MM.1S (cell line): ENCODE measurements around the gene SH3PXD2B.

ENCODE experiments used
- DNase-seq: peaks from one replicate; pipeline ENCODE4 v3.0.0-alpha.2; 2015
- H2AFZ ChIP-seq: fragments of 300-600 bp; sonication (generic); 2 replicates; pipeline ENCODE4 v1.6.0; 2016; ENCODE audit warnings: antibody characterized with exemption, low read length
- H3F3A ChIP-seq: fragments of 300-600 bp; sonication (generic); 2 replicates; pipeline ENCODE4 v1.6.1; 2016; ENCODE audit warnings: mild to moderate bottlenecking, antibody characterized with exemption, low read length, moderate library complexity, mixed read lengths; ENCODE audit not compliant: insufficient read depth
- H3K27ac ChIP-seq: fragments of 300-600 bp; sonication (generic); 2 replicates; pipeline ENCODE4 v1.5.1; 2016; ENCODE audit warnings: mild to moderate bottlenecking, low read length
- H3K27me3 ChIP-seq: fragments of 300-600 bp; sonication (generic); replicated peaks from 2 replicates; pipeline ENCODE4 v1.6.0; 2016; ENCODE audit warnings: low read length; ENCODE audit not compliant: insufficient read depth
- H3K36me3 ChIP-seq: fragments of 300-600 bp; sonication (generic); replicated peaks from 2 replicates; pipeline ENCODE4 v1.6.1; 2016; ENCODE audit warnings: mild to moderate bottlenecking, low read length, mixed read lengths; ENCODE audit not compliant: insufficient read depth
- H3K4me1 ChIP-seq: fragments of 300-600 bp; sonication (generic); 2 replicates; pipeline ENCODE4 v1.6.1; 2016; ENCODE audit warnings: low read length, mixed read lengths
- H3K4me2 ChIP-seq: fragments of 300-600 bp; sonication (generic); 2 replicates; pipeline ENCODE4 v1.6.0; 2016; ENCODE audit warnings: low read depth, low read length
- H3K4me3 ChIP-seq: fragments of 300-600 bp; sonication (generic); 2 replicates; pipeline ENCODE4 v1.5.1; 2016; ENCODE audit warnings: low read length, mixed read lengths
- H3K79me2 ChIP-seq: fragments of 300-600 bp; sonication (generic); 2 replicates; pipeline ENCODE4 v1.6.1; 2016; ENCODE audit warnings: mixed run types, low read length, mixed read lengths
- H3K9ac ChIP-seq: fragments of 300-600 bp; sonication (generic); 2 replicates; pipeline ENCODE4 v1.6.1; 2016; ENCODE audit warnings: low read length, mixed read lengths
- H3K9me2 ChIP-seq: fragments of 300-600 bp; sonication (generic); replicated peaks from 2 replicates; pipeline ENCODE4 v1.6.1; 2016; ENCODE audit warnings: mild to moderate bottlenecking, low read length, mixed read lengths; ENCODE audit not compliant: insufficient read depth
- H3K9me3 ChIP-seq: fragments of 300-600 bp; sonication (generic); replicated peaks from 2 replicates; pipeline ENCODE4 v1.6.1; 2016; ENCODE audit warnings: mild to moderate bottlenecking, low read length, mixed read lengths; ENCODE audit not compliant: insufficient read depth
- H4K20me1 ChIP-seq: fragments of 300-600 bp; sonication (generic); 2 replicates; pipeline ENCODE4 v1.6.1; 2016; ENCODE audit warnings: mild to moderate bottlenecking, low read length, moderate library complexity, mixed read lengths; ENCODE audit not compliant: insufficient read depth
- EZH2 ChIP-seq: fragments of 300-600 bp; sonication (generic); optimal IDR thresholded peaks from 2 replicates; pipeline ENCODE3; 2017; ENCODE audit warnings: low read depth, mild to moderate bottlenecking, antibody characterized with exemption, low read length, mixed read lengths
- EZH2phosphoT487 ChIP-seq: fragments of 300-600 bp; sonication (generic); IDR thresholded peaks from 2 replicates; pipeline ENCODE4 v1.6.1; 2018; ENCODE audit warnings: antibody characterized with exemption, low read length
- TF ChIP-seq, protein P1 (sequence below): fragments of 300-600 bp; sonication (generic); IDR thresholded peaks from 2 replicates; pipeline ENCODE4 v1.5.1; 2016; ENCODE audit warnings: antibody characterized with exemption, low read length, mixed read lengths

Gene SH3PXD2B

DNA sequence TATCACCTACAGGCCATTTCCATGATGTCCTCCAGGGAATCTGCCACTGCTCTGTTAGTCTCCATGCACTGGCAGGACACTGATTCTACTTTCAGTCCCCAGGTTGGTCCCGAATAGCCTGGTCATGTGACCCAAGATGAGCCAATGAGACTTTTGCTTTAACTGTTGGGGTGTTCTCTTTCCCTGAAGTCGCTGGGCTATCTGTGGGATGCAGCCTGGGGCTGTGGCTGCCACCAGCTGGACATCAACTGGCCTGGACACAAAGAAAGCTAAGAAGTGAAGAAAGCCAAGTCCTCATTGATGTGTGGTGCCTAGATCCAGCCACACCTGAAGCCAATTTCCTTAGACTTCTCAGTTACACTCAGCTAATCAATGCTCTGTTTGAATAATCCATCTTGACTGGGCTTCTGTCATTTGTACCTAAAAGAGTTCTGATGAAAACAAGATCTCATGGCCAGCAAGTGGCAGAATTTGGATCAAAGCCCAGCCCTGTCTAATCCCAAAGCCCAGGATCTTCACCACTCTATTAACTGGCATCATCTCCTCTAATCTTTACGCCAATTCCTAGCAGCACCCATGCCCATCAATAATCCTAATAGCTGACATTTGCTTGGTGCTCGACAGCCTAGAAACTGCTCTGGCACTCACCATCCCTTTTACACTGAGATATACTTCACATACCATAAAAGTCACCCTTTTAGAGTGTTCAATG, 37.0 kb downstream of the SH3PXD2B start:
- Histone ChIP-seq H3K36me3 (no peaks in the 10 kb centered on the region), H4K20me1 (no peaks in the 10 kb centered on the region), H3K4me1 (0 out of 2 replicates have a peak, but pooled peaks cover 8% of the 10 kb centered on the region), H3K9me2 (no peaks in the 10 kb centered on the region), H3K4me2 (no peak overlapping the region), H3K4me3 (no peak overlapping the region), H3K27ac (no peak overlapping the region), H3F3A (no peaks in the 10 kb centered on the region), H3K9ac (no peak overlapping the region), H3K27me3 (no peaks in the 10 kb centered on the region), H2AFZ (no peak overlapping the region), H3K9me3 (no peaks in the 10 kb centered on the region), H3K79me2 (no peaks in the 10 kb centered on the region)
- no peak for DNase-seq
- TF ChIP-seq, protein P1, sequence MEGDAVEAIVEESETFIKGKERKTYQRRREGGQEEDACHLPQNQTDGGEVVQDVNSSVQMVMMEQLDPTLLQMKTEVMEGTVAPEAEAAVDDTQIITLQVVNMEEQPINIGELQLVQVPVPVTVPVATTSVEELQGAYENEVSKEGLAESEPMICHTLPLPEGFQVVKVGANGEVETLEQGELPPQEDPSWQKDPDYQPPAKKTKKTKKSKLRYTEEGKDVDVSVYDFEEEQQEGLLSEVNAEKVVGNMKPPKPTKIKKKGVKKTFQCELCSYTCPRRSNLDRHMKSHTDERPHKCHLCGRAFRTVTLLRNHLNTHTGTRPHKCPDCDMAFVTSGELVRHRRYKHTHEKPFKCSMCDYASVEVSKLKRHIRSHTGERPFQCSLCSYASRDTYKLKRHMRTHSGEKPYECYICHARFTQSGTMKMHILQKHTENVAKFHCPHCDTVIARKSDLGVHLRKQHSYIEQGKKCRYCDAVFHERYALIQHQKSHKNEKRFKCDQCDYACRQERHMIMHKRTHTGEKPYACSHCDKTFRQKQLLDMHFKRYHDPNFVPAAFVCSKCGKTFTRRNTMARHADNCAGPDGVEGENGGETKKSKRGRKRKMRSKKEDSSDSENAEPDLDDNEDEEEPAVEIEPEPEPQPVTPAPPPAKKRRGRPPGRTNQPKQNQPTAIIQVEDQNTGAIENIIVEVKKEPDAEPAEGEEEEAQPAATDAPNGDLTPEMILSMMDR = no peak
- TF ChIP-seq EZH2phosphoT487 (no peak), EZH2 (no peak)

DNA sequence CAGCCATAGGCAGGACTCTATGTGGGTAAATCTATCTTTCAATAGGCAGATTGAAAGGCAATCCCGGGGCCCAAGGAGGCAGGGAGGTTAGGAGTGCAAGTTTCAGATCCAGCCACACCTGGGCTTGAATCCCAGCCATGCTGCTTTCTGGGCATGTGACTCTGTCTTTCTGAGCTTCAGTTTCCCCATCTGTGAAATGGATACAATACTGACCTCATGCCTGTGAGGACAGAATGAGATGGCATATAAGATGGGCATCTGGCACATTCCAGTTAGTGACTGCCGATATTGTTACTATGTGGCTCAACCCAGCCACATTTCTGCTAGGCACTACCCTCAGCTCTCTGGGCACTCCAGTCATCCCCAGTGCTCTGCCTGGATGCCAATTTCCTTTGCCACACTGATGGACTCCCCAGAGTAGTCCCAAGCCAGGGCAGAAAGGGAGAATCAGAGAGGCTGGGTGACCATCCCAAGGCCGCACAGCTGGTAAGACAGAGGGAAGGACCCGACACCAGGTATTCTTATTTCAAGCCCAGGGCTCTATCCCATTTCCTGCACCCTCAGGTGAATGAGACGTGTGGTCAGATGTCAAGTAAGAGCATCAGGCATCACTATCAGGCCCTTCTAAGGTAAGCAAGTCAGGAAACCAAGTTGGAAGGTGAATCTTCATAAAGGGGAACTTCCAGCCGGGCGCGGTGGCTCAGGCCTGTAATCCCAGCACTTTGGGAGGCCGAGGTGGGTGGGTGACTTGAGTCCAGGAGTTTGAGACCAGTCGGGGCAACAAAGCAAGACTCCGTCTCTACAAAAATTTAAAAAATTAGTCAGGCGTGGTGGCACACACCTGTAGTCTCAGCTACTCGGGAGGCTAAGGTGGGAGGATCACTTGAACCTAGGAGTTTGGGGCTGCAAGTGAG, 38.7 kb downstream of the SH3PXD2B start:
- H3K4me1 ChIP-seq = 0 out of 2 replicates have a peak, but pooled peaks cover 8% of the 10 kb centered on the region
- no peaks in the 10 kb centered on the region for H3F3A ChIP-seq
- H3K9me2 ChIP-seq = no peaks in the 10 kb centered on the region
- H3K4me3 ChIP-seq = no peak overlapping the region
- H3K4me2 ChIP-seq = no peak overlapping the region
- no peaks in the 10 kb centered on the region for H3K79me2 ChIP-seq
- no peak overlapping the region for H3K9ac ChIP-seq
- H3K27me3 ChIP-seq = no peaks in the 10 kb centered on the region
- no peaks in the 10 kb centered on the region for H3K9me3 ChIP-seq
- no peaks in the 10 kb centered on the region for H4K20me1 ChIP-seq
- H2AFZ ChIP-seq = no peak overlapping the region
- no peak overlapping the region for H3K27ac ChIP-seq
- DNase-seq = no peak
- no peaks in the 10 kb centered on the region for H3K36me3 ChIP-seq
- TF ChIP-seq, protein P1 = no peak
- TF ChIP-seq EZH2 (no peak), EZH2phosphoT487 (no peak)

DNA sequence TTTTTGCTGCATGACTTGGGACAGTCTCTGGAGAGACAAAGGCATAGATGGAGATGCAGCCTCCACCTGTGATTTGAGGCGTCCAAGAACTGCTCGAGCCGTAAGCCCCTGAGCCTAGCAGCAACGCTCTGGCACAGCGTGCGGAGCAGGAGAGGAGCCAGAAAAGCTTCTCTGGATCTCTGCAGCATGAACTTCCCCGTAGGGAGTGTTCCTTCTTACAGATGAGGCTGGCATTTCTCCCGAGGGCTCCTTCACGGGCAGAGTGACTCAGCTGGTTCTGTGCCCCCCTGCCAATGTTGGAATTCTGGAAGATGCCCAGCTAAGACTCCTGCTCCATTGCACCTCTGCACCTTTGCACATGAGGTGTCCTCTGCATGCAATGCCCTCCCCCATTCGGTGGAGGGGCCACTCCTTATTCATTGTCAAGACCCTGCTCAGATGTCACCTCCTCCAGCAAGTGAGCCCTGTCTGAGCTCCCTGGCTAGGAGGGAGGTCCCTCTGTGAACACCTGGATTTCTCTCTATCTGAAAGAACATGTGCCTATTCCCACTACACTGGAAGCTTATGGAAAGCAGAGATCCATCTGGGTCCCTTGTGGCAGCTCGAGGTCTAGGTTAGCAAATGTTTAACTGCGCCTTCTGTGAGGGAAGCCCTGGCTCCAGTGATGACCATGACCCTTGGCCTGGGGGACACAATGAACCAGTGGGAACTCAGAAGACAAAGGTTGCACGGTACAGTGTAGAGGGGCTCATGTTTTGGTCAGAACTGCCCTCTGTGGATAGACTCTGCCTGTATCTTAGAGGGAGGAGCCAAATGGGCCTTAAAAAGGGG, 39.6 kb downstream of the SH3PXD2B start:
- Histone ChIP-seq H3K9me3 (no peaks in the 10 kb centered on the region), H3K36me3 (no peaks in the 10 kb centered on the region), H3K9me2 (no peaks in the 10 kb centered on the region), H3K4me1 (0 out of 2 replicates have a peak, but pooled peaks cover under 1% of the 10 kb centered on the region), H2AFZ (no peak overlapping the region), H3K27me3 (no peaks in the 10 kb centered on the region), H3K9ac (no peak overlapping the region), H3K4me2 (no peak overlapping the region), H3K27ac (no peak overlapping the region), H3F3A (no peaks in the 10 kb centered on the region), H3K79me2 (no peaks in the 10 kb centered on the region), H3K4me3 (no peak overlapping the region), H4K20me1 (no peaks in the 10 kb centered on the region)
- TF ChIP-seq, protein P1 = no peak
- no peak for TF ChIP-seq EZH2phosphoT487
- no peak for TF ChIP-seq EZH2
- no peak for DNase-seq
